Caco-2 (cell line): ENCODE data around the gene DIS3L2. TPM values are rescaled to one million over a fixed set of nuclear protein-coding genes. Genes with fewer than 3 reads are reported as not detected.

ENCODE experiments used
- BruUV-seq: library from RNA; stranded (reverse); fragments of 400-500 nt; replicated peaks from 2 replicates; lab custom pipeline; 2021; lab: Mats Ljungman, UMichigan
- CTCF ChIA-PET: fragments of 300-600 bp; sonication (Branson Sonifier 250); formaldehyde crosslinking; loops from one replicate; lab custom pipeline; 2022; ENCODE audit warnings: antibody characterized with exemption; lab: Charles Lee
- POLR2A ChIA-PET: fragments of 300-600 bp; sonication (Branson Sonifier 250); formaldehyde crosslinking; loops from one replicate; lab custom pipeline; 2022; ENCODE audit warnings: antibody characterized with exemption; lab: Charles Lee
- DNase-seq, 2 experiments: peaks; one replicate each; pipeline versions ENCODE4 v3.0.0 to v3.0.0-alpha.2; 2020 to 2022
- H3K27me3 ChIP-seq: replicated peaks from 2 replicates; pipeline ENCODE4 v1.6.0; 2011; ENCODE audit warnings: low read length; ENCODE audit not compliant: control insufficient read depth, insufficient read depth
- H3K36me3 ChIP-seq: 2 replicates; pipeline ENCODE4 v1.5.1; 2011; ENCODE audit warnings: low read length; ENCODE audit not compliant: control insufficient read depth, insufficient read depth
- H3K4me1 ChIP-seq: fragments of 250-450 bp; sonication (Bioruptor Pico); 2 replicates; pipeline ENCODE4 v1.5.1; 2020; ENCODE audit warnings: mild to moderate bottlenecking
- H3K4me3 ChIP-seq: 2 replicates; pipeline ENCODE4 v1.5.1; 2011; ENCODE audit warnings: low read depth, mild to moderate bottlenecking, control low read depth, low read length
- H3K9me3 ChIP-seq: fragments of 250-450 bp; sonication (Bioruptor Pico); 2 replicates; pipeline ENCODE4 v1.5.1; 2020; ENCODE audit warnings: mild to moderate bottlenecking, moderate library complexity
- H3K27ac Mint-ChIP-seq: one replicate; pipeline ENCODE4 v1.8.0; 2022; ENCODE audit warnings: mixed read lengths; ENCODE audit not compliant: unreplicated experiment
- H3K27me3 Mint-ChIP-seq: one replicate; pipeline ENCODE4 v1.8.0; 2022; ENCODE audit warnings: mixed read lengths; ENCODE audit not compliant: insufficient read depth, unreplicated experiment
- H3K36me3 Mint-ChIP-seq: one replicate; pipeline ENCODE4 v1.8.0; 2022; ENCODE audit warnings: mild to moderate bottlenecking, mixed read lengths; ENCODE audit not compliant: insufficient read depth, unreplicated experiment
- H3K4me1 Mint-ChIP-seq: one replicate; pipeline ENCODE4 v1.8.0; 2022; ENCODE audit warnings: low read depth, mixed read lengths; ENCODE audit not compliant: unreplicated experiment
- H3K4me3 Mint-ChIP-seq: one replicate; pipeline ENCODE4 v1.8.0; 2022; ENCODE audit warnings: mild to moderate bottlenecking, moderate library complexity, mixed read lengths; ENCODE audit not compliant: unreplicated experiment
- H3K9me3 Mint-ChIP-seq: one replicate; pipeline ENCODE4 v1.8.0; 2022; ENCODE audit warnings: mixed read lengths; ENCODE audit not compliant: unreplicated experiment
- intact Hi-C: fragments of 100-400 bp; cut with micrococcal nuclease; formaldehyde crosslinking; loops from one replicate; pipeline ENCODE4 v1.10.0; 2022; ENCODE audit not compliant: unreplicated experiment
- total RNA-seq: library from RNA; stranded (reverse); gene quantifications from 2 replicates; pipeline ENCODE4 v1.2.3, GENCODE V29; 2022
- TF ChIP-seq, protein P1 (sequence below), 2 experiments: fragments of 200-600 bp in 1 of 2; IDR thresholded peaks; 1 replicate in 1 of 2; 2 replicates in 1 of 2; pipeline versions ENCODE4 v1.5.1 to v1.8.0; 2011 to 2022; ENCODE audit warnings: antibody characterized with exemption in 1 of 2, control low read depth in 1 of 2, inconsistent platforms in 1 of 2, low read depth in 1 of 2, low read length in 1 of 2, mild to moderate bottlenecking in 1 of 2, moderate library complexity in 1 of 2; ENCODE audit not compliant: insufficient read depth in 1 of 2, severe bottlenecking in 1 of 2, unreplicated experiment in 1 of 2

DIS3L2 gene
- total RNA-seq, 1 experiment from 2014 or later, result 15.5 TPM

DNA sequence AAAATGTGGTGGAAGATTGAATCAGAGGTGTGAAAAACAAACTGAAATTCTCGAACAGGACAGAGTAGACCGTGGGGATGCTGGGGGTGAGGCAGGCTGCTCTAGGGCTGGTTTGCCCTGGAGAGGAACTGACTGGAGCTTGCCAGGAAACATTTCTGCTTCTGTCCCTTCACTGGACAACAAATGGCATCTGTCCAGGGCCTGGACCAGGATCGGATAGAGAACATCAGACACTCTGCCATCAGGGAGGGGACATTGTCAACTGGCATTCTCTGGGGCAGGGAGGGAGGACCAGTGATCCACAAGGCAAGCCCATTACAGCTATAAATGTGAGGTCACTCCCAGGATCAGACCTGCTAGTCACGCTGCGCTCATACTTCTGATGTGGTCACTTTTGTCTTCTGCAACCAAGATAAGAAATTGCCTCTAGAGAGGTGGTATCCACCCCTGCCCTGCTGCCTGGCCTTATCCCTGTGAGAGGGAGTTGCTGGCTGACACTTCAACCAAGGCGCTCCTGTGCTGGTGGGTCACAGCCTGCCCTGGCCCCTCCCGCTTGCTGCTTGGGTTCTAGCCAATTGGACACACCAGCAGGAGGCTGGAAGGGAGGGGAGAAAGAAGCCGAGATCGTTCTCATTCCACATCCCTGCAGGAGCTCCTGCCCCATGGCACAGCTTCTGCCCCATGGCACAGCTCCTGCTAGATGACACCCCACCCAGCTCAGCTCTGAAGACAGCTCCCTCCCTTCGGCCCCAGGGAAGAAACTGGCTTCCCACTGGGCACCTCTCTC lies 44.0 kb upstream of the DIS3L2 start:
- Histone ChIP-seq H3K4me1 (no peaks in the 10 kb centered on the region), H3K9me3 (no peaks in the 10 kb centered on the region), H3K27me3 (no peaks in the 10 kb centered on the region), H3K4me3 (no peak overlapping the region), H3K36me3 (no peaks in the 10 kb centered on the region)
- CTCF ChIA-PET, result interaction anchor here (0.6 to 0.7 kb wide), 2 partner anchors 8 to 881 kb away, joined by 3 read pairs; no protein-coding TSS in a partner anchor
- POLR2A ChIA-PET, result no interaction called here
- Mint-ChIP-seq H3K27me3 (no peaks in the 10 kb centered on the region), H3K27ac (no peak overlapping the region), H3K36me3 (no peaks in the 10 kb centered on the region), H3K9me3 (no peaks in the 10 kb centered on the region), H3K4me1 (no peaks in the 10 kb centered on the region), H3K4me3 (no peak overlapping the region)
- TF ChIP-seq, protein P1, sequence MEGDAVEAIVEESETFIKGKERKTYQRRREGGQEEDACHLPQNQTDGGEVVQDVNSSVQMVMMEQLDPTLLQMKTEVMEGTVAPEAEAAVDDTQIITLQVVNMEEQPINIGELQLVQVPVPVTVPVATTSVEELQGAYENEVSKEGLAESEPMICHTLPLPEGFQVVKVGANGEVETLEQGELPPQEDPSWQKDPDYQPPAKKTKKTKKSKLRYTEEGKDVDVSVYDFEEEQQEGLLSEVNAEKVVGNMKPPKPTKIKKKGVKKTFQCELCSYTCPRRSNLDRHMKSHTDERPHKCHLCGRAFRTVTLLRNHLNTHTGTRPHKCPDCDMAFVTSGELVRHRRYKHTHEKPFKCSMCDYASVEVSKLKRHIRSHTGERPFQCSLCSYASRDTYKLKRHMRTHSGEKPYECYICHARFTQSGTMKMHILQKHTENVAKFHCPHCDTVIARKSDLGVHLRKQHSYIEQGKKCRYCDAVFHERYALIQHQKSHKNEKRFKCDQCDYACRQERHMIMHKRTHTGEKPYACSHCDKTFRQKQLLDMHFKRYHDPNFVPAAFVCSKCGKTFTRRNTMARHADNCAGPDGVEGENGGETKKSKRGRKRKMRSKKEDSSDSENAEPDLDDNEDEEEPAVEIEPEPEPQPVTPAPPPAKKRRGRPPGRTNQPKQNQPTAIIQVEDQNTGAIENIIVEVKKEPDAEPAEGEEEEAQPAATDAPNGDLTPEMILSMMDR (IDR thresholded peaks at IDR 0.05; ENCODE audit: insufficient read depth in 1 of 2, low read depth in 1 of 2, low read length in 1 of 2, severe bottlenecking in 1 of 2, unreplicated experiment in 1 of 2), result no peak
- no TSS peak for BruUV-seq
- no peak for DNase-seq
- intact Hi-C loops, result no loop called here

DNA sequence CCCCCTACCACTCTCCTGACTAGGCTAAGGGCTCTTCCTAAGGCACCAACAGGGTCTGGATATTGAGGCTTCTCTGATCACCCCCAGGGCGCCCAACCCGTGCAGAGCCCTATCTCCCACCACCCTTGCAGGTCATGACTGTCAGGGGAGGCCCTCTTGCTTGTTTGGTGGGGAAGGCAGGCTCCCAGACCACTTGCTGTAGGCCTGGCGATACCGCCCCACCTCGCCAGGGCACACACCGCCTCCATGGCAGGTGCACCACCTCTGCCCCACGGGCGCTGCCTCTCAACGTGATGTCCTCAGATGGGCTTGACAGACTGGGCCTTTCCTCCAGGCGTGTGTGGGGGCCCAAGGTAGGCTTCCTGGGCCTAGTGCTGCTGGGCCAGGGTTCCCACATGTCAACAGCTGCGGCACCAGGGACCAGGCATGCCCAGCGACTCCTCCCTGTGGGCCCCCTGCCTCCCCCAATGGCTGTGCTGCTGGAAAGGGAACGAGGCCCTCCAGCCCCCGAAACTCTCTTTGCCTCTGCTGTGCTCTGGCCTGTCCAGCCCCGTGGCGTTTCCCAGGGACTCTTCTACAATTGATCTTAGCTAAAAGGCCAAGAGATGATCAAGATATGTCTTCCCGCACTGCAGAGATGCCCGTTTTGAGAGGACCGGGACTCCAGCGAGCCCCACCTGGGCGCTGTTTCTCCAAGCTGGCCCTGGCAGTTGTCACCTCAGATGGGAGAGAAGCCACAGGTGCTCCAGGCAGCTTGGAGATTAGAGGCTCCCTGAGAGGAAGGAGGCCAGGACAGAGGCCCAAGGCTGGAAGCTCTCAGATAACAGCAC lies 42.8 kb upstream of the DIS3L2 start:
- no peaks in the 10 kb centered on the region for H3K27me3 Mint-ChIP-seq
- DNase-seq, result no peak
- Histone ChIP-seq H3K27me3 (no peaks in the 10 kb centered on the region), H3K4me3 (no peak overlapping the region), H3K9me3 (no peaks in the 10 kb centered on the region), H3K4me1 (no peaks in the 10 kb centered on the region), H3K36me3 (no peaks in the 10 kb centered on the region)
- BruUV-seq, result no TSS peak
- H3K9me3 Mint-ChIP-seq, result no peaks in the 10 kb centered on the region
- TF ChIP-seq, protein P1 (IDR thresholded peaks at IDR 0.05; ENCODE audit: insufficient read depth in 1 of 2, low read depth in 1 of 2, low read length in 1 of 2, severe bottlenecking in 1 of 2, unreplicated experiment in 1 of 2), result no peak
- H3K4me1 Mint-ChIP-seq, result no peaks in the 10 kb centered on the region
- POLR2A ChIA-PET, result no interaction called here
- intact Hi-C loops, result no loop called here
- H3K27ac Mint-ChIP-seq, result no peak overlapping the region
- CTCF ChIA-PET, result no interaction called here
- H3K36me3 Mint-ChIP-seq, result no peaks in the 10 kb centered on the region
- H3K4me3 Mint-ChIP-seq, result no peak overlapping the region

DNA sequence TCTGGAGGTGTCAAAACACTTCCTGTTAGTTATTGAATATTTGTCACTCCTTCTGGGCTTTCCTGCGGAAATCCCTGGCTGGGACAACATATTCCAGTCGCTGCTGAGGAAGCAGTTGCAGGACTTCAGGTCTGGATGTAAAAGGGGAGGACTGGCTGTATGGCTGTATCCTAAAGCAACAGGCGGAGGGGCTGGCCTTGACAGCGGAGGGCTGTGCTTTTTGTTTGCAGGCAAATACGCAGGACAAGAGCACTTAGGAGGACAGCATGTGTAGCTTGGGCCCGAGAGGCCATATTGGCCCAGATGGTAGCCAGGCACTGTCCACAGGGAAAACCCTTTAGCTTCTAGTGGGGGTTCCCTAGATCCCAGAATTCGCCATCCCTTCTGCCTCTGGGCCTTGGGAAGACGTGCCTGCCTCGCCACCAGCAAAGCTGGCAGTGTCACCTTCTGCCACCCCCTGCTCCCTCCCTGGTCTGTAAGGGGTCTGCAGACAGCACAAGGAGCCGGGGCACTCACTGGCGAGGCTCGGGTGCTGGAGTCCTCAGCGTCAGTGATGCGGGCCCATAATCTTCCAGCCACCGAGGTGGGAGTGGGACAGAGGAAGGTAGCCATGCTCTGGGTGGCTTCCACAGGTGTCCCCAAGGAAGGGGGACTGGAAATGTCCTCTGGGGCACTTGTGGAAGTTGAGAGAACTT lies 42.0 kb upstream of the DIS3L2 start:
- ChIA-PET CTCF (no interaction called here), POLR2A (no interaction called here)
- intact Hi-C loops, result no loop called here
- Mint-ChIP-seq H3K27ac (no peak overlapping the region), H3K27me3 (peaks cover 3% of the 10 kb centered on the region), H3K4me3 (no peak overlapping the region), H3K9me3 (no peaks in the 10 kb centered on the region), H3K36me3 (no peaks in the 10 kb centered on the region), H3K4me1 (no peaks in the 10 kb centered on the region)
- Histone ChIP-seq H3K36me3 (no peaks in the 10 kb centered on the region), H3K9me3 (no peaks in the 10 kb centered on the region), H3K27me3 (no peaks in the 10 kb centered on the region), H3K4me3 (no peak overlapping the region), H3K4me1 (no peaks in the 10 kb centered on the region)
- BruUV-seq, result no TSS peak
- TF ChIP-seq, protein P1 (IDR thresholded peaks at IDR 0.05; ENCODE audit: insufficient read depth in 1 of 2, low read depth in 1 of 2, low read length in 1 of 2, severe bottlenecking in 1 of 2, unreplicated experiment in 1 of 2), result no peak
- no peak for DNase-seq
